MM.1S (cell line): Measurements from ENCODE around the gene CHID1.

Source experiments
- EZH2 ChIP-seq: fragments of 300-600 bp; sonication (generic); optimal IDR thresholded peaks from 2 replicates; pipeline ENCODE3; 2017; ENCODE audit warnings: low read depth, mild to moderate bottlenecking, antibody characterized with exemption, low read length, mixed read lengths
- EZH2phosphoT487 ChIP-seq: fragments of 300-600 bp; sonication (generic); IDR thresholded peaks from 2 replicates; pipeline ENCODE4 v1.6.1; 2018; ENCODE audit warnings: antibody characterized with exemption, low read length
- TF ChIP-seq, protein P1 (sequence below): fragments of 300-600 bp; sonication (generic); IDR thresholded peaks from 2 replicates; pipeline ENCODE4 v1.5.1; 2016; ENCODE audit warnings: antibody characterized with exemption, low read length, mixed read lengths

GRCh38 chr11:955154-956063, 44.8 kb upstream of the CHID1 start:
- TF ChIP-seq EZH2 = no peak
- TF ChIP-seq, protein P1, sequence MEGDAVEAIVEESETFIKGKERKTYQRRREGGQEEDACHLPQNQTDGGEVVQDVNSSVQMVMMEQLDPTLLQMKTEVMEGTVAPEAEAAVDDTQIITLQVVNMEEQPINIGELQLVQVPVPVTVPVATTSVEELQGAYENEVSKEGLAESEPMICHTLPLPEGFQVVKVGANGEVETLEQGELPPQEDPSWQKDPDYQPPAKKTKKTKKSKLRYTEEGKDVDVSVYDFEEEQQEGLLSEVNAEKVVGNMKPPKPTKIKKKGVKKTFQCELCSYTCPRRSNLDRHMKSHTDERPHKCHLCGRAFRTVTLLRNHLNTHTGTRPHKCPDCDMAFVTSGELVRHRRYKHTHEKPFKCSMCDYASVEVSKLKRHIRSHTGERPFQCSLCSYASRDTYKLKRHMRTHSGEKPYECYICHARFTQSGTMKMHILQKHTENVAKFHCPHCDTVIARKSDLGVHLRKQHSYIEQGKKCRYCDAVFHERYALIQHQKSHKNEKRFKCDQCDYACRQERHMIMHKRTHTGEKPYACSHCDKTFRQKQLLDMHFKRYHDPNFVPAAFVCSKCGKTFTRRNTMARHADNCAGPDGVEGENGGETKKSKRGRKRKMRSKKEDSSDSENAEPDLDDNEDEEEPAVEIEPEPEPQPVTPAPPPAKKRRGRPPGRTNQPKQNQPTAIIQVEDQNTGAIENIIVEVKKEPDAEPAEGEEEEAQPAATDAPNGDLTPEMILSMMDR = no peak
- no peak for TF ChIP-seq EZH2phosphoT487
